Measurements from ENCODE around the gene ADIPOR1. TPM values are rescaled to one million over a fixed set of nuclear protein-coding genes. Genes with fewer than 3 reads are reported as not detected.

The ADIPOR1 gene
- total and polyA plus RNA-seq, 2 of the 4 experiments (the other 2 are of a cell fraction): 82.7 to 92.5 TPM

DNA sequence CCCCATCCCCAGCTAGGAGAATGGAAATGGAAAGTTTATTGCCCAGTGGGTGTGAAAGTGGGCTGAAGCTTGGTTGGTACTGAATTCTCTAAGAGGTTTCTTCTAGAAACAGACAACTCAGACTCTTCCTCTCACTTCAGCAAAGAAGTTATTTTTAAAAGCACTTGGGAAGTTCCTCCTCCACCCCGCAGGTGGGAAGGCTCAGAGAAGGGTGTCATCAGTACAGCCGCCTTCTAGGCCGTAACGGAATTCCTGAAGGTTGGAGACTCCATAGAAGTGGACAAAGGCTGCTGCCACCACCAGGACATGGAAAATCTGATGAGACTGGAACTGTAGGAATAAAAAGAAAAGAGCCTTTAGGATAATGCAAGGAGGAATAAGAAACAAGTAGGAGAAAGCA lies 16.7 kb downstream of the ADIPOR1 start:
- H4K20me1 ChIP-seq (ENCODE audit: insufficient read depth, low read length): no peaks in the 10 kb centered on the region
- H3K79me1 ChIP-seq (ENCODE audit: low read depth in 1 of 2, low read length in 2 of 2): peaks cover 0 to 3% of the 10 kb centered on the region in 2 experiments; a peak in 2 of 4 replicates
- ChIA-PET POLR2A (ENCODE audit: unreplicated experiment) (no interaction called here), CTCF (no interaction called here)
- no peak overlapping the region for H3K4ac ChIP-seq (ENCODE audit: low read depth, low read length)
- no peak overlapping the region for H4K8ac ChIP-seq (ENCODE audit: low read depth in 2 of 2, low read length in 2 of 2)
- H3K9me3 ChIP-seq (ENCODE audit: control insufficient read depth, insufficient read depth, low read length): no peaks in the 10 kb centered on the region
- H3K56ac ChIP-seq (ENCODE audit: extremely low read depth, insufficient read depth, low read length): no peak overlapping the region
- no peak overlapping the region for H3K14ac ChIP-seq (replicated peaks; ENCODE audit: low read depth, low read length)
- H2BK15ac ChIP-seq (ENCODE audit: low read depth, low read length): no peak overlapping the region
- H3K4me3 ChIP-seq (ENCODE audit: insufficient read depth, low read depth, low read length): no peak overlapping the region
- H2BK120ac ChIP-seq (ENCODE audit: low read depth, low read length): no peak overlapping the region
- no peak for TF ChIP-seq RAD21 (IDR thresholded peaks at IDR 0.05; ENCODE audit: low read length)
- TF ChIP-seq NFE2L2 (IDR thresholded peaks at IDR 0.05; ENCODE audit: low read depth, low read length): no peak
- no peak for TF ChIP-seq RCOR1 (IDR thresholded peaks at IDR 0.05; ENCODE audit: insufficient replicate concordance, low read length)
- TF ChIP-seq MAFK (IDR thresholded peaks at IDR 0.05; ENCODE audit: low read depth, low read length): no peak
- TF ChIP-seq, protein P1, sequence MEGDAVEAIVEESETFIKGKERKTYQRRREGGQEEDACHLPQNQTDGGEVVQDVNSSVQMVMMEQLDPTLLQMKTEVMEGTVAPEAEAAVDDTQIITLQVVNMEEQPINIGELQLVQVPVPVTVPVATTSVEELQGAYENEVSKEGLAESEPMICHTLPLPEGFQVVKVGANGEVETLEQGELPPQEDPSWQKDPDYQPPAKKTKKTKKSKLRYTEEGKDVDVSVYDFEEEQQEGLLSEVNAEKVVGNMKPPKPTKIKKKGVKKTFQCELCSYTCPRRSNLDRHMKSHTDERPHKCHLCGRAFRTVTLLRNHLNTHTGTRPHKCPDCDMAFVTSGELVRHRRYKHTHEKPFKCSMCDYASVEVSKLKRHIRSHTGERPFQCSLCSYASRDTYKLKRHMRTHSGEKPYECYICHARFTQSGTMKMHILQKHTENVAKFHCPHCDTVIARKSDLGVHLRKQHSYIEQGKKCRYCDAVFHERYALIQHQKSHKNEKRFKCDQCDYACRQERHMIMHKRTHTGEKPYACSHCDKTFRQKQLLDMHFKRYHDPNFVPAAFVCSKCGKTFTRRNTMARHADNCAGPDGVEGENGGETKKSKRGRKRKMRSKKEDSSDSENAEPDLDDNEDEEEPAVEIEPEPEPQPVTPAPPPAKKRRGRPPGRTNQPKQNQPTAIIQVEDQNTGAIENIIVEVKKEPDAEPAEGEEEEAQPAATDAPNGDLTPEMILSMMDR (conservative IDR thresholded peaks at IDR 0.05; ENCODE audit: low read depth, low read length): no peak
- no peak for TF ChIP-seq MAZ (IDR thresholded peaks at IDR 0.05; ENCODE audit: borderline replicate concordance, low read depth, low read length)
- TF ChIP-seq, protein P2, sequence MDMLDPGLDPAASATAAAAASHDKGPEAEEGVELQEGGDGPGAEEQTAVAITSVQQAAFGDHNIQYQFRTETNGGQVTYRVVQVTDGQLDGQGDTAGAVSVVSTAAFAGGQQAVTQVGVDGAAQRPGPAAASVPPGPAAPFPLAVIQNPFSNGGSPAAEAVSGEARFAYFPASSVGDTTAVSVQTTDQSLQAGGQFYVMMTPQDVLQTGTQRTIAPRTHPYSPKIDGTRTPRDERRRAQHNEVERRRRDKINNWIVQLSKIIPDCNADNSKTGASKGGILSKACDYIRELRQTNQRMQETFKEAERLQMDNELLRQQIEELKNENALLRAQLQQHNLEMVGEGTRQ (IDR thresholded peaks at IDR 0.05; ENCODE audit: low read depth, low read length): no peak
- no peak for TF ChIP-seq RFX5 (IDR thresholded peaks at IDR 0.05; ENCODE audit: low read depth, low read length)
- TF ChIP-seq CEBPB (IDR thresholded peaks at IDR 0.05; ENCODE audit: low read depth, low read length): no peak
- no peak for TF ChIP-seq FOS (IDR thresholded peaks at IDR 0.05; ENCODE audit: low read depth, low read length)
- no peak for TF ChIP-seq MXI1 (IDR thresholded peaks at IDR 0.05; ENCODE audit: borderline replicate concordance, low read depth, low read length)
- TF ChIP-seq SMC3 (IDR thresholded peaks at IDR 0.05; ENCODE audit: low read depth, low read length): no peak
- no peak for TF ChIP-seq BHLHE40 (IDR thresholded peaks at IDR 0.05; ENCODE audit: low read depth, low read length)
- no peak for TF ChIP-seq POLR2A (IDR thresholded peaks at IDR 0.05; ENCODE audit: low read depth, low read length)
- TF ChIP-seq, protein P3, sequence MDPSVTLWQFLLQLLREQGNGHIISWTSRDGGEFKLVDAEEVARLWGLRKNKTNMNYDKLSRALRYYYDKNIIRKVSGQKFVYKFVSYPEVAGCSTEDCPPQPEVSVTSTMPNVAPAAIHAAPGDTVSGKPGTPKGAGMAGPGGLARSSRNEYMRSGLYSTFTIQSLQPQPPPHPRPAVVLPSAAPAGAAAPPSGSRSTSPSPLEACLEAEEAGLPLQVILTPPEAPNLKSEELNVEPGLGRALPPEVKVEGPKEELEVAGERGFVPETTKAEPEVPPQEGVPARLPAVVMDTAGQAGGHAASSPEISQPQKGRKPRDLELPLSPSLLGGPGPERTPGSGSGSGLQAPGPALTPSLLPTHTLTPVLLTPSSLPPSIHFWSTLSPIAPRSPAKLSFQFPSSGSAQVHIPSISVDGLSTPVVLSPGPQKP (IDR thresholded peaks at IDR 0.05; ENCODE audit: borderline replicate concordance, low read depth, low read length): no peak
- no peak for TF ChIP-seq CHD1 (IDR thresholded peaks at IDR 0.05; ENCODE audit: low read depth, low read length)
- no peak overlapping the region for H4K5ac ChIP-seq (ENCODE audit: low read depth, low read length)
- in situ Hi-C loops (cut with MboI; ENCODE audit: low sequenced_read_pairs): no loop called here
- WGBS, 2 experiments (ENCODE audit: extremely low coverage in 2 of 2, insufficient read length in 1 of 2): no CpG with 5 or more reads among the region's 4 CpGs
- no peak overlapping the region for H3K4me2 ChIP-seq (ENCODE audit: low read depth, low read length)
- H3K27ac ChIP-seq (ENCODE audit: insufficient read depth, low read length): no peak overlapping the region
- ATAC-seq (ENCODE audit: low read depth): no peak
- no peak for DNase-seq
- no peak overlapping the region for H3K23ac ChIP-seq (ENCODE audit: low read depth, low read length)
- H2AK9ac ChIP-seq (replicated peaks; ENCODE audit: low read depth, low read length, poor library complexity): no peak overlapping the region
- H3K36me3 ChIP-seq (ENCODE audit: control insufficient read depth, insufficient read depth, low read length): peaks cover 35% of the 10 kb centered on the region
- H3K18ac ChIP-seq (ENCODE audit: low read depth, low read length): no peak overlapping the region
- H3K4me1 ChIP-seq (ENCODE audit: control insufficient read depth, insufficient read depth, low read length): no peaks in the 10 kb centered on the region
- H3K27me3 ChIP-seq (ENCODE audit: control insufficient read depth, insufficient read depth, low read length): no peaks in the 10 kb centered on the region
- H2BK20ac ChIP-seq (ENCODE audit: low read depth, low read length): no peak overlapping the region
- no peak overlapping the region for H2AK5ac ChIP-seq (ENCODE audit: low read depth, low read length)
- no peak overlapping the region for H3K9ac ChIP-seq (ENCODE audit: low read depth, low read length)
- intact Hi-C loops (cut with micrococcal nuclease): loop anchor here (5.0 kb wide), 1 partner anchor 34 kb away; no protein-coding TSS in a partner anchor
- H2BK5ac ChIP-seq (ENCODE audit: low read depth, low read length, poor library complexity, severe bottlenecking): no peak overlapping the region
- no peak overlapping the region for H4K91ac ChIP-seq (ENCODE audit: insufficient read depth, low read depth, low read length)
- H3K9me1 ChIP-seq (ENCODE audit: insufficient read depth, low read length): no peaks in the 10 kb centered on the region
- dilution Hi-C loops (cut with HindIII; ENCODE audit: low sequenced_read_pairs, unreplicated experiment): no loop called here
- no TSS peak for BruUV-seq (replicated peaks)
- no peak overlapping the region for H2AFZ ChIP-seq (replicated peaks; ENCODE audit: low read length, poor library complexity)

Measured in IMR-90 (cell line).